Kidney (tissue), 14 donors: ENCODE results near the gene SNTG2. TPM values are rescaled to one million over a fixed set of nuclear protein-coding genes. Genes with fewer than 3 reads are reported as not detected.

Source experiments
- DNase-seq, 5 donors: peaks; one replicate each; pipeline ENCODE4 v3.0.0-alpha.2; 2013 to 2020
- FAIRE-seq: peaks from 2 replicates; lab custom pipeline; 2012; peaks lifted over from hg19 to GRCh38; lab: Jason Lieb, UNC
- H3K27ac ChIP-seq, 2 donors: one replicate each; pipeline ENCODE4 v1.7.0; 2013; ENCODE audit warnings: low read depth in 2 of 2, low read length in 2 of 2, inconsistent platforms in 1 of 2
- H3K27me3 ChIP-seq: one replicate; pipeline ENCODE4 v1.7.1; 2013; ENCODE audit warnings: low read length, inconsistent platforms; ENCODE audit not compliant: control insufficient read depth, insufficient read depth
- H3K36me3 ChIP-seq, 3 donors: one replicate each; pipeline versions ENCODE4 v1.7.0 to v1.7.1; 2013; ENCODE audit warnings: low read length in 3 of 3, control low read depth in 1 of 3, inconsistent platforms in 1 of 3; ENCODE audit not compliant: insufficient read depth in 3 of 3, control insufficient read depth in 2 of 3
- H3K4me1 ChIP-seq, 3 donors: one replicate each; pipeline versions ENCODE4 v1.7.0 to v1.7.1; 2013; ENCODE audit warnings: low read length in 3 of 3, inconsistent platforms in 1 of 3, low read depth in 1 of 3; ENCODE audit not compliant: control insufficient read depth in 2 of 3, insufficient read depth in 2 of 3
- H3K4me3 ChIP-seq, 3 donors: one replicate each; pipeline versions ENCODE4 v1.7.0 to v1.8.1; 2013; ENCODE audit warnings: low read length in 3 of 3, control low read depth in 1 of 3, inconsistent platforms in 1 of 3
- H3K9ac ChIP-seq, 3 donors: one replicate each; pipeline versions ENCODE4 v1.7.0 to v1.7.1; 2013; ENCODE audit warnings: low read length in 3 of 3, control low read depth in 1 of 3, inconsistent platforms in 1 of 3
- H3K9me3 ChIP-seq, 3 donors: one replicate each; pipeline versions ENCODE4 v1.7.0 to v1.7.1; 2013; ENCODE audit warnings: low read length in 3 of 3, control low read depth in 1 of 3, inconsistent platforms in 1 of 3; ENCODE audit not compliant: control insufficient read depth in 2 of 3, insufficient read depth in 1 of 3
- intact Hi-C: fragments of 100-400 bp; cut with DNase I; formaldehyde crosslinking; loops from one replicate; pipeline ENCODE4 v1.11.1; 2022
- polyA plus RNA-seq: library from polyadenylated mRNA; stranded (reverse); fragments of 350-450 nt; fragmentation: Illumina TruSeq; extraction: RNeasy Lipid Tissue Mini Kit (QIAGEN cat#74804); gene quantifications from one replicate; pipeline ENCODE4 v1.2.3, GENCODE V29; 2014; ENCODE audit warnings: low read depth, low replicate concordance; ENCODE audit not compliant: insufficient read depth
- total RNA-seq: library from RNA; stranded (reverse); fragmentation: NEBNext Ultra II Directional; extraction: Animal tissue kit (Norgen Biotek cat#: 25700); gene quantifications from one replicate; pipeline ENCODE4 v1.2.1, GENCODE V29; 2021
- TF ChIP-seq, protein P1 (sequence below): IDR thresholded peaks from 3 replicates; pipeline ENCODE4 v1.5.1; 2012; ENCODE audit warnings: mild to moderate bottlenecking, moderate library complexity, borderline replicate concordance; ENCODE audit not compliant: insufficient read depth; ENCODE audit errors: extremely low read depth
- donor health status: control.
- donor health status: control.
- donor health status: control.
- donor health status: control.
- donor health status: control.
- donor health status: DM: yes; HTN: yes; CAD: no.
- donor health status: Normal renal cell carcinoma (clear cell type).

SNTG2 gene
- total and polyA plus RNA-seq, 2 donors from 2014 or later, result 2.2 TPM; not detected in 1

DNA sequence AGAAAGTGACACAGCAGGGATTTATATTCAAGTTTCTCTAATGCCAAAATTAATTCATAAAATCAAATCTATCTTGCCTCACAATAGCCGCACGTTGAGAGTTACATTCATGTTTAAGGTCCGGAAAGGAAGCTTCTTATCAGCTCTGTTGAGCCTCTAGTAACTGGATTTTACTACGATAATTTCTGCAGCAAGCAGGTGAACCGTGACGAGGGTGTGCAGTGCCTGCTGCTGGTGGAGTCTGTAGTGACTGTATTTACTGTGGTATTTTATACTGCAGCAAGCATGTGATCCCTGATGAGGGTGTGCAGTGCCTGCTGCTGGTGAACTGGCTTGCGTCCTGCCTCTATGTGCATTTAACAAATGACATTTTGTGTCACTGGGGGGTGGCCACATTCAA, 120.0 kb downstream of the SNTG2 start:
- Histone ChIP-seq H3K36me3 (no peaks in the 10 kb centered on the region), H3K9ac (no peak overlapping the region), H3K27me3 (no peaks in the 10 kb centered on the region), H3K27ac (no peak overlapping the region), H3K4me3 (no peak overlapping the region), H3K9me3 (peaks cover 0 to 5% (median 0%) of the 10 kb centered on the region in 3 donors), H3K4me1 (no peaks in the 10 kb centered on the region)
- peak in 3 of 5 donors; percentile 34 to 57 (median 49) for DNase-seq
- intact Hi-C loops, result no loop called here
- FAIRE-seq, result no peak
- TF ChIP-seq, protein P1, sequence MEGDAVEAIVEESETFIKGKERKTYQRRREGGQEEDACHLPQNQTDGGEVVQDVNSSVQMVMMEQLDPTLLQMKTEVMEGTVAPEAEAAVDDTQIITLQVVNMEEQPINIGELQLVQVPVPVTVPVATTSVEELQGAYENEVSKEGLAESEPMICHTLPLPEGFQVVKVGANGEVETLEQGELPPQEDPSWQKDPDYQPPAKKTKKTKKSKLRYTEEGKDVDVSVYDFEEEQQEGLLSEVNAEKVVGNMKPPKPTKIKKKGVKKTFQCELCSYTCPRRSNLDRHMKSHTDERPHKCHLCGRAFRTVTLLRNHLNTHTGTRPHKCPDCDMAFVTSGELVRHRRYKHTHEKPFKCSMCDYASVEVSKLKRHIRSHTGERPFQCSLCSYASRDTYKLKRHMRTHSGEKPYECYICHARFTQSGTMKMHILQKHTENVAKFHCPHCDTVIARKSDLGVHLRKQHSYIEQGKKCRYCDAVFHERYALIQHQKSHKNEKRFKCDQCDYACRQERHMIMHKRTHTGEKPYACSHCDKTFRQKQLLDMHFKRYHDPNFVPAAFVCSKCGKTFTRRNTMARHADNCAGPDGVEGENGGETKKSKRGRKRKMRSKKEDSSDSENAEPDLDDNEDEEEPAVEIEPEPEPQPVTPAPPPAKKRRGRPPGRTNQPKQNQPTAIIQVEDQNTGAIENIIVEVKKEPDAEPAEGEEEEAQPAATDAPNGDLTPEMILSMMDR, result no peak

DNA sequence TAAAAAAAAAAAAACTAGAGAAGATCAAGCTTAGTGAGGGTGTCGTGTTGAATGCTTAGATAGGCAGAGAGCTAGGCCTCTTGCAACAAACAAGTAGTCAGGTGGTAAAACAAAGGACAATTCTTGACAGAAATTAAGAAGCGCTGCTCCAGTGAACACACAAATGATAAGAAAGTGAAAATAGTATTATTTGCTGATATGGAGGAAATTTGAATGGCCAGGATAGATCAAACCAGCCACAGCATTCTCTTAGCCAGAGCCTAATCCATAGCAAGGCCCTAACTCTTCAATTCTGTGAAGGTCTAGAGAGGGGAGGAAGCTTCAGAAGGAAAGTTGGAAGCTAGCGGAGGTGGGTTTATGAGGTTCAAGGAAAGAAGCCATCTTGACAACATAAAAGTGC, 121.0 kb downstream of the SNTG2 start:
- no peaks in the 10 kb centered on the region for H3K36me3 ChIP-seq
- no peak overlapping the region for H3K27ac ChIP-seq
- intact Hi-C loops, result no loop called here
- H3K4me1 ChIP-seq, result no peaks in the 10 kb centered on the region
- no peaks in the 10 kb centered on the region for H3K27me3 ChIP-seq
- peaks cover 0 to 5% (median 0%) of the 10 kb centered on the region in 3 donors for H3K9me3 ChIP-seq
- TF ChIP-seq, protein P1, result no peak
- no peak for DNase-seq
- H3K9ac ChIP-seq, result no peak overlapping the region
- FAIRE-seq, result no peak
- no peak overlapping the region for H3K4me3 ChIP-seq

DNA sequence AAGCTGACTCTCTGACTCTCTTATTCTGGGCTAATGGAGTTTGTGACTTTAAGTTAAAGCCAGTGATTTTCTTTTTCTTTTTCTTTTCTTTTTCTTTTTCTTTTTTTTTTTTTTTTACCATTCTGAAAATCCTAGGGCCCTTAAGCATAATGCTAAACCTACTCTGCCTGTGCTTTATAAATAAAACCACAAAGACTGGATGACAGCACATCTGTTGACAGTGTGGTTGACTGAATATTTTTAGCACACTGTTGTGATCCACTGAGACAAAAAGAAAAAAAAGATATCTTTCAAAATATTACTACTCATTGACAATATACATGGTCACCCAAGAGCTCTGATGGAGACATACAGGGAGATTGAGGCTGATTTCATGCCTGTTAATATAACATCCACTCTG, 121.6 kb downstream of the SNTG2 start:
- Histone ChIP-seq H3K4me1 (no peaks in the 10 kb centered on the region), H3K9ac (no peak overlapping the region), H3K27me3 (no peaks in the 10 kb centered on the region), H3K9me3 (peaks cover 0 to 5% (median 0%) of the 10 kb centered on the region in 3 donors), H3K27ac (no peak overlapping the region), H3K36me3 (no peaks in the 10 kb centered on the region), H3K4me3 (no peak overlapping the region)
- intact Hi-C loops, result no loop called here
- TF ChIP-seq, protein P1, result no peak
- no peak for DNase-seq
- no peak for FAIRE-seq

DNA sequence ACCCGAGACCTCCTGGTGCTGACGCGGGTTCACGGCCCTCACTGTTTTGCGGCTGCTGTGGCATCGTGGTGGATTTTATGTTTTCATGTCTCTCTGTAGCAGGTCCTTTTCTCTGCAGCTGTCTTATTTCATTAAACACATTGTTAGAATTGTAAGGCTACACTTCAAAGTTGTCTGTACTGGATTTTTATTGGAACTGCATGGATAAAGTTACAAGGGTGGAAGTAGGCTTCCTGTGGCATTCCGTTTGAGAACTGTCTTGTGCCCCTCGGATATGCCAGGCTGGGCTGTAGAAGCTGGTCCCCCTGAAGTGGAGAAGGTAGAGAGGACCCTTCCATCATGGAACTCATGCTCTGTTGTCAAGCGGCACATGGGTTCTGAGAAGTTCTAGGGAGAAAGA, 127.3 kb downstream of the SNTG2 start:
- FAIRE-seq (no peak), DNase-seq (peak in 2 of 5 donors; percentile 58 to 60)
- Histone ChIP-seq H3K4me1 (no peaks in the 10 kb centered on the region), H3K9ac (no peak overlapping the region), H3K27ac (no peak overlapping the region), H3K4me3 (no peak overlapping the region), H3K36me3 (no peaks in the 10 kb centered on the region), H3K27me3 (no peaks in the 10 kb centered on the region), H3K9me3 (no peaks in the 10 kb centered on the region)
- TF ChIP-seq, protein P1, result no peak
- intact Hi-C loops, result no loop called here
